ENCODE measurements around the gene BSDC1. TPM values are rescaled to one million over a fixed set of nuclear protein-coding genes. Genes with fewer than 3 reads are reported as not detected.

BSDC1 gene
- total and polyA plus RNA-seq, 2 of the 13 experiments (the other 11 are each of a cell fraction or from before 2014, with no cell fraction given): 40.3 to 64.2 TPM

DNA sequence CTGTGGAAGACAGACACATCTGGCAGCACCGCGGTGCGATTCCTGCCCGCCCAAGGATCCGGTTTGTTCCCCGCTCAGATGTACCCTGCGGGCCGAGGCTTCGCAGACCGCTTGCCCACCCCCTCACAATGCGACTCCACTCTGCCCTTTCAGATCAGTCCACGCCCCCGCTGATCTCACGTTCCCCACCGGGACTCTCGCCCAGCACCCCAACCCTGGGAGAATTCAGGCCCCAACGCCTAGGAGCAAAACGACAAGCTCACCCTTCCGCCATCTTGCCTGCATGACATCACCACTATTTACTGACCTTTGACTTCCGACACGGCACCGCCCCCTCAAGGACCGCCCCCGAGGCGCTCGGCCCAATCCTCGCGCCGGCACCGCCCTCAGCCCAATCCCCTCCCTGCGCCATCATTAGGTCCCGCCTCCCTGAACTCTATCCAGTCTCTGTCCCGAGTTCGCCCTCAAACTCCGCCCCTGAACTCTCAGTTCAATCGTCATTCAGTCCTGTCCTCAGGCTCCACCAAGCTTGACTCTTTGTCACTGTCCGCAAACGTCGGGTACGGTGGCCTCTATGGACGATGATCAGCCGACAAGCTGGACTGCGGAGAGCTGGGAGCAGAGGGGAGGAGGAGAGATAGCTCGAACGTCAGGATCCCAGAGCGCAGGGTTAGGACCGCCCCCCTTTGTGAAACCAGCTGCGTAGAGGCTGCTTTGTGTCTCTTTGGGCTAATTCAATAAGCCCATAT, at the start of gene BSDC1 (continued):
- TF ChIP-seq, protein P1, sequence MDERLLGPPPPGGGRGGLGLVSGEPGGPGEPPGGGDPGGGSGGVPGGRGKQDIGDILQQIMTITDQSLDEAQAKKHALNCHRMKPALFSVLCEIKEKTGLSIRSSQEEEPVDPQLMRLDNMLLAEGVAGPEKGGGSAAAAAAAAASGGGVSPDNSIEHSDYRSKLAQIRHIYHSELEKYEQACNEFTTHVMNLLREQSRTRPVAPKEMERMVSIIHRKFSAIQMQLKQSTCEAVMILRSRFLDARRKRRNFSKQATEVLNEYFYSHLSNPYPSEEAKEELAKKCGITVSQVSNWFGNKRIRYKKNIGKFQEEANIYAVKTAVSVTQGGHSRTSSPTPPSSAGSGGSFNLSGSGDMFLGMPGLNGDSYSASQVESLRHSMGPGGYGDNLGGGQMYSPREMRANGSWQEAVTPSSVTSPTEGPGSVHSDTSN (CRISPR knock-in tag; IDR thresholded peaks at IDR 0.05): 0 out of 2 replicates have a peak, but pooled peaks have one; percentile 52
- TF ChIP-seq ZNF614 (CRISPR knock-in tag; IDR thresholded peaks at IDR 0.05; ENCODE audit: borderline replicate concordance) (peak; percentile 82; the same call in 1 of the 2 replicates), MAZ (IDR thresholded peaks at IDR 0.05; ENCODE audit: borderline replicate concordance, low read depth, low read length) (no peak; the same call in 1 of the 2 replicates), MAZ (CRISPR knock-in tag; IDR thresholded peaks at IDR 0.05; ENCODE audit: low read depth) (peak; percentile 79; the same call in 1 of the 2 replicates), TAF1 (CRISPR knock-in tag; IDR thresholded peaks at IDR 0.05) (peak; percentile 88), ZNF3 (CRISPR knock-in tag; IDR thresholded peaks at IDR 0.05) (no peak), SNAI1 (CRISPR knock-in tag; IDR thresholded peaks at IDR 0.05; ENCODE audit: borderline replicate concordance) (0 out of 2 replicates have a peak, but pooled peaks have one; percentile 10), MYC (CRISPR knock-in tag; IDR thresholded peaks at IDR 0.05; ENCODE audit: borderline replicate concordance) (no peak; the same call in 1 of the 2 replicates), ZNF205 (CRISPR knock-in tag; IDR thresholded peaks at IDR 0.05) (peak; percentile 60; the same call in 1 of the 2 replicates), POLR2AphosphoS2 (IDR thresholded peaks at IDR 0.05; ENCODE audit: low read depth, low read length) (0 out of 2 replicates have a peak, but pooled peaks have one; percentile 41), NCOA1 (CRISPR knock-in tag; IDR thresholded peaks at IDR 0.05) (peak; percentile 54; the same call in 1 of the 2 replicates), HNRNPLL (IDR thresholded peaks at IDR 0.05; ENCODE audit: low read depth, low read length, poor library complexity, severe bottlenecking) (peak; percentile 87), ZNF619 (CRISPR knock-in tag; IDR thresholded peaks at IDR 0.05) (peak; percentile 84; the same call in 1 of the 2 replicates), ZNF749 (CRISPR knock-in tag; IDR thresholded peaks at IDR 0.05; ENCODE audit: borderline replicate concordance) (no peak), ZNF788 (CRISPR knock-in tag; IDR thresholded peaks at IDR 0.05; ENCODE audit: borderline replicate concordance) (peak; percentile 70; the same call in 1 of the 2 replicates), TOPORS (CRISPR knock-in tag; IDR thresholded peaks at IDR 0.05) (peak; percentile 58; the same call in 1 of the 2 replicates), ZNF772 (CRISPR knock-in tag; IDR thresholded peaks at IDR 0.05) (peak; percentile 66; the same call in 1 of the 2 replicates), ZNF24 (IDR thresholded peaks at IDR 0.05) (0 out of 2 replicates have a peak, but pooled peaks have one; percentile 11), AKAP8 (CRISPR knock-in tag; IDR thresholded peaks at IDR 0.05) (no peak), ZNF713 (CRISPR knock-in tag; IDR thresholded peaks at IDR 0.05) (0 out of 2 replicates have a peak, but pooled peaks have one; percentile 53), POLR2A (IDR thresholded peaks at IDR 0.05; ENCODE audit: insufficient read depth in 1 of 2, low read depth in 2 of 2, low read length in 2 of 2) (peak; percentile 77 to 96), ZNF883 (CRISPR knock-in tag; IDR thresholded peaks at IDR 0.05; ENCODE audit: not compliant biosample characterization) (peak; percentile 68), ZSCAN29 (CRISPR knock-in tag; conservative IDR thresholded peaks at IDR 0.05) (0 out of 2 replicates have a peak, but pooled peaks have one; percentile 22), ZSCAN25 (CRISPR knock-in tag; IDR thresholded peaks at IDR 0.05) (peak; percentile 76), TBP (CRISPR knock-in tag; IDR thresholded peaks at IDR 0.05) (no peak), ZNF761 (CRISPR knock-in tag; conservative IDR thresholded peaks at IDR 0.05) (peak; percentile 76; the same call in 1 of the 2 replicates), ASH2L (IDR thresholded peaks at IDR 0.05; ENCODE audit: insufficient read length, low read depth, low read length) (peak; percentile 68)
- TF ChIP-seq, protein P2, sequence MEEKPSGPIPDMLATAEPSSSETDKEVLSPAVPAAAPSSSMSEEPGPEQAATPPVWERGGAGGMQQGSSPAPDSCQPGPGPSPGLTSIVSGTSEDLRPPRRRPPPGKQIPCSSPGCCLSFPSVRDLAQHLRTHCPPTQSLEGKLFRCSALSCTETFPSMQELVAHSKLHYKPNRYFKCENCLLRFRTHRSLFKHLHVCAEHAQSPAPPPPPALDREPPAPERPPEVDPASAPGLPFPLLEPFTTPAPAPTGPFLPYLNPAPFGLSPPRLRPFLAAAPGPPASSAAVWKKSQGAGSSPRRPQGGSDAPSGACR (CRISPR knock-in tag; IDR thresholded peaks at IDR 0.05): peak; percentile 79; the same call in 1 of the 2 replicates
- TF ChIP-seq, protein P3, sequence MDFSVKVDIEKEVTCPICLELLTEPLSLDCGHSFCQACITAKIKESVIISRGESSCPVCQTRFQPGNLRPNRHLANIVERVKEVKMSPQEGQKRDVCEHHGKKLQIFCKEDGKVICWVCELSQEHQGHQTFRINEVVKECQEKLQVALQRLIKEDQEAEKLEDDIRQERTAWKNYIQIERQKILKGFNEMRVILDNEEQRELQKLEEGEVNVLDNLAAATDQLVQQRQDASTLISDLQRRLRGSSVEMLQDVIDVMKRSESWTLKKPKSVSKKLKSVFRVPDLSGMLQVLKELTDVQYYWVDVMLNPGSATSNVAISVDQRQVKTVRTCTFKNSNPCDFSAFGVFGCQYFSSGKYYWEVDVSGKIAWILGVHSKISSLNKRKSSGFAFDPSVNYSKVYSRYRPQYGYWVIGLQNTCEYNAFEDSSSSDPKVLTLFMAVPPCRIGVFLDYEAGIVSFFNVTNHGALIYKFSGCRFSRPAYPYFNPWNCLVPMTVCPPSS (IDR thresholded peaks at IDR 0.05): no peak

Data from HepG2 (cell line).